Right lobe of liver (tissue), 4 donors: ENCODE measurements around the gene ELMO1.

Source experiments
- POLR2A ChIP-seq: fragments of 450-650 bp; IDR thresholded peaks from one replicate; pipeline ENCODE4 v1.6.1; 2017; ENCODE audit warnings: antibody characterized with exemption, mild to moderate bottlenecking
- TF ChIP-seq, protein P1 (sequence below), 4 donors: fragments of 200-600 bp in 3 of 4; fragments of 450-650 bp in 1 of 4; IDR thresholded peaks; one replicate each; pipeline versions ENCODE4 v1.5.1 to v1.8.0; 2016 to 2022; ENCODE audit warnings: antibody characterized with exemption in 4 of 4, mild to moderate bottlenecking in 2 of 4
- donor health status: DM: no; HTN: no; CAD: no.
- donor health status: DM: no; HTN: no; CAD: no.
- donor health status: DM: no; HTN: yes; CAD: no.

DNA sequence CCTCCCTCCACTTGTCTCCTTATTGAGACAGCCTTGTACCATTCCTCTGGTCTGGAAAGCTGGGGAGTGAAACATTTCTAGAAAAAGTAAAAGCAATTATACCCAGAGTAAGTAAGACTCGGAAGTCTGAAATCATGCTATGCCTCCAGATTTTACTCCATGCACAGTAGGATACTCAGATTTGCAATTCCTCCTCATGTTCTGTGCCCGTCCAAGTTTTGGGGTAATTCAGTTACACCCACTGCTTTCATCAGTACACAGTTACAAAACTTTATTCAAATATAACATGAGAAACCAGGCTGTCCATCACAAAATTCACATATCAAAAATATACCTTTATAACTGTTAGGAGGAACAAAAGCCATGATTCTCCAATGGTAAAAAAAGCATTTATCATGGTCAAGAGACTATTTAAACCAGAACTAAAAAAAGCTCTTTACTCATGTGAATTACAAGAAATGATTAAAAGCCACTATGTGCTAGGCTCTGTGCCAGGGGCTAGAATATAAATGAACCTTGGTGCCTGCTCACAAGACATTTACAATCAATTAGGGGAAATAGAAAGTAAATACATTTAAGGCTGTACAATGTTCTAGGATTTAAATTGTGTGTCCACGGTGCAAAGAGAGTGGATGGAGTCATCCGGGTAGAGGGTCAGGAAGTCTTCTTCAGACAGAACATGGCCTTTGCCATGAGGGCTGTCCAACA is 320.2 kb downstream of the ELMO1 start:
- TF ChIP-seq, protein P1, sequence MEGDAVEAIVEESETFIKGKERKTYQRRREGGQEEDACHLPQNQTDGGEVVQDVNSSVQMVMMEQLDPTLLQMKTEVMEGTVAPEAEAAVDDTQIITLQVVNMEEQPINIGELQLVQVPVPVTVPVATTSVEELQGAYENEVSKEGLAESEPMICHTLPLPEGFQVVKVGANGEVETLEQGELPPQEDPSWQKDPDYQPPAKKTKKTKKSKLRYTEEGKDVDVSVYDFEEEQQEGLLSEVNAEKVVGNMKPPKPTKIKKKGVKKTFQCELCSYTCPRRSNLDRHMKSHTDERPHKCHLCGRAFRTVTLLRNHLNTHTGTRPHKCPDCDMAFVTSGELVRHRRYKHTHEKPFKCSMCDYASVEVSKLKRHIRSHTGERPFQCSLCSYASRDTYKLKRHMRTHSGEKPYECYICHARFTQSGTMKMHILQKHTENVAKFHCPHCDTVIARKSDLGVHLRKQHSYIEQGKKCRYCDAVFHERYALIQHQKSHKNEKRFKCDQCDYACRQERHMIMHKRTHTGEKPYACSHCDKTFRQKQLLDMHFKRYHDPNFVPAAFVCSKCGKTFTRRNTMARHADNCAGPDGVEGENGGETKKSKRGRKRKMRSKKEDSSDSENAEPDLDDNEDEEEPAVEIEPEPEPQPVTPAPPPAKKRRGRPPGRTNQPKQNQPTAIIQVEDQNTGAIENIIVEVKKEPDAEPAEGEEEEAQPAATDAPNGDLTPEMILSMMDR (IDR thresholded peaks at IDR 0.05), result no peak
- no peak for TF ChIP-seq POLR2A
